NCI-H2171 treated with DMSO at 0.1 percent for 48 hours (cell line): ENCODE measurements around the gene SPIN1.
"Not testable (repeated sequence)": the region's sequence is repeated elsewhere in the genome, so short reads cannot be mapped to it uniquely, and the experiment has no call there.

Experiments used
- DNase-seq: peaks from one replicate; lab custom pipeline; 2025; lab: John Stamatoyannopoulos, UW

SPIN1 gene

GRCh38 chr9:88388203-88388885, at the start of gene SPIN1:
TSS of gene SPIN1 (plus strand) at chr9:88388444. CDS start at chr9:88426540, 38,096 bp downstream.
- peak; percentile 76 for DNase-seq

DNA sequence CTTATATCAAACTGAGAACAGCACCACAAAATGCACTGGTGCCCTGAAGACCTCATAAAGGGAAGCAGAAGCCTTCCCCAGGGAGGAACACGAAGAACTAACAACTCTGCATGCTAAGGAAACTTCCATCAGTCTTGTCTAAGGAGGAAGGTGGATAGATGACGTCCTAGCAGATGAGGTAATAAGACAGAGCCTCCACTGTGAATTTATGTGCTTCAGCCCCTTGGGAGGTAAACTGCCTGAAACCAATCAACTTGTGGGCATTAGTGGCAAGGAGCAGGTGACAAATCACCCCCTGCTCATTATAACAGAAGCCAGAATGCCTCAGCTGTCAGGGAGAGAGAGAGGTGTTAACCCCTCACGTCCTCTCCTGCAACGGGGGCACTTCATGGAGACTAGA, 48.9 kb upstream of the SPIN1 start:
- peak; percentile 23 for DNase-seq

GRCh38 chr9:88342246-88342645, 46.0 kb upstream of the SPIN1 start:
- no peak for DNase-seq

- DNase-seq, result no peak
Observed at GRCh38 chr9:88344013-88344412, 44.2 kb upstream of the SPIN1 start.

DNA sequence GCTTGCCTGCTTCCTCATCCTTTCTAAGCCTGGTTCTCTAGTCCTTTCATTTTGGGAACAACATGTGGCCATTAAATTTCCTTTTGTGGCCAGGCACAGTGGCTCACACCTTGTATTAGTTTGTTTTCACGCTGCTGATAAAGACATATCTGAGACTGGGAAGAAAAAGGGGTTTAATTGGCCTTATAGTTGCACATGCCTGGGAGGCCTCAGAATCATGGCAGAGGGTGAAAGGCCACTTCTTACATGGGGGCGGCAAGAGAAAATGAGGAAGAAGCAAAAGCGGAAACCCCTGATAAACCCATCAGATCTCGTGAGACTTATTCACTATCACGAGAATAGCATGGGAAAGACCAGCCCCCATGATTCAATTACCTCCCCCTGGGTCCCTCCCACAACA, 37.9 kb upstream of the SPIN1 start:
- not testable (repeated sequence) for DNase-seq

GRCh38 chr9:88355166-88355565, 33.1 kb upstream of the SPIN1 start:
- no peak for DNase-seq

DNA sequence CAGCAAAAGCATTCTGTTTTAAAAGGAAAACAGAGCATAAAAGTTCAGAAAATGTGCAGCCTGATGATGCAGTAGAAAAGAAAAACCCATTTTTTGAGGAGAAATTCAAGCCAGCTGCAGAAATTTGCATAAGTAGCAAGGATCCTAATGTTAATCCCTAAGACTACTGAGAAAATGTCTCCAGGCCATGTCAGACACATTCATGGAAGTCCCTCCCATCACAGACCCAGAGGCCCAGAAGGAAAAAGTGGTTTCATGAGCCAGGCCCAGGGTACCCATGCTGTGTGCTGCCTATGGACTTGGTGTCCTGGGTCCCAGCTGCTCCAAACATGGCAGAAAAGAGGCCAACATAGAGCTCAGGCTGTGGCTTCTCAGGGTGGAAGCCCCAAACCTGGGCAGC, 31.0 kb upstream of the SPIN1 start:
- DNase-seq, result not testable (repeated sequence)

- no peak for DNase-seq
Observed at GRCh38 chr9:88358723-88359122, 29.5 kb upstream of the SPIN1 start.

DNA sequence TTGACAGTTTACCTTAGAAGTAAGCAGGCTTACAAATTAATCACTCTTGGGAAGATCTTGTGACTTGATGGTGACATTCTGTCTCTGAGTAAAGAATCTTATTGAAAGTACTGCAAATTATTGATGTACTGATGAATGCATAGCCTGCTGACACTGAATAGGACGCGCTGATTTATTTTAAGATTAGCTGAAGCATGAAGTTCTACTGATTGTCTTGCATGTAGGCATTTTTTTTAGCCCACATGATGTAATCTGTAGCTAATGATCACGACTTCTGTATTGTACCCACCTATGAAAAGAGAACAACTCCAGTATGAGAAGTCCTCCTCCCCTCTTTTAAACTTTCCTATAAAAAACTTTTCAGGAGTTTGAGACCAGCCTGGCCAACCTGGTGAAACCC, 28.3 kb upstream of the SPIN1 start:
- no peak for DNase-seq

DNA sequence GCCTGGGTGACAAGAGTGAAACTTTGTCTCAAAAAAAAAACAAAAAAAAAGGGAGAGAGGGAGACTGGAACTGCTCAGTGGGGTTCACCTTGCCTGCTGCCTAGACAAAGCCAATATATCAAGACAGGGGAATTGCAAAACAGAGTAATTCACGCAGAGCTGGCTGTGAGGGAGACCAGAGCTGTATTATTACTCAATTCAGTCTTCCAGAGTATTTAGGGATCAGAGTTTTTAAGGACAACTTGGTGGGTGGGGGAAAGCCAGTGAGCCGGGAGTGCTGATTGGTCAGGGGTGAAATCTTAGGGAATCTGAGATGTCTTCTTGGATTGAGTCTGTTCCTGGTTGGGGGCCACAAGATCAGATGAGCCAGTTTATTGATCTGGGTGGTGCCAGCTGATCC, 25.6 kb upstream of the SPIN1 start:
- no peak for DNase-seq

GRCh38 chr9:88363661-88364060, 24.6 kb upstream of the SPIN1 start:
- no peak for DNase-seq

GRCh38 chr9:88364706-88365105, 23.5 kb upstream of the SPIN1 start:
- DNase-seq, result no peak

- DNase-seq, result no peak
Observed at GRCh38 chr9:88370346-88370745, 17.9 kb upstream of the SPIN1 start.

DNA sequence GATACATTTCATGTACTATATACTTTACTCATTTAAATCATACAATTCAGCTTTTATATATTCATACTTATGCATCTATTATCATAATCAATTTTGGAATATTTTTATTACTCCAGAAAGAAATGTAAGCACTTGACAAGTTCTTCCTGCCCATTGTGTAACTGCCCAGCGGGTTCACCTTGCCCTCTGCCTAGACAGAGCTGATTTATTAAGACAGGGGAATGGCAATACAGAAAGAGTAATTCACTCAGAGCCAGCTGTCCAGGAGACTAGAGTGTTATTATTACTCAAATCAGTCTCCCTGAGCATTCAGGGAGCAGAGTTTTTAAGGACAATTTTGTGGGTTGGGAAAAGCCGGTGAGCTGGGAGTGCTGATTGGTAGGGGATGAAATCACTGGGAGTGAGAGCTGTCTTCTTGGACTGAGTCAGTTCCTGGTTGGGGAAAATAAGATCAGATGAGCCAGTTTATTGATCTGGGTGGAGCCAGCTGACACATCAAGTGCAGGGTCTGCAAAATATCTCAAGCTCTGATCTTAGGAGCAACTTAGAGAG, 16.1 kb upstream of the SPIN1 start:
- DNase-seq, result no peak

- no peak for DNase-seq
Observed at GRCh38 chr9:88373045-88373444, 15.2 kb upstream of the SPIN1 start.

DNA sequence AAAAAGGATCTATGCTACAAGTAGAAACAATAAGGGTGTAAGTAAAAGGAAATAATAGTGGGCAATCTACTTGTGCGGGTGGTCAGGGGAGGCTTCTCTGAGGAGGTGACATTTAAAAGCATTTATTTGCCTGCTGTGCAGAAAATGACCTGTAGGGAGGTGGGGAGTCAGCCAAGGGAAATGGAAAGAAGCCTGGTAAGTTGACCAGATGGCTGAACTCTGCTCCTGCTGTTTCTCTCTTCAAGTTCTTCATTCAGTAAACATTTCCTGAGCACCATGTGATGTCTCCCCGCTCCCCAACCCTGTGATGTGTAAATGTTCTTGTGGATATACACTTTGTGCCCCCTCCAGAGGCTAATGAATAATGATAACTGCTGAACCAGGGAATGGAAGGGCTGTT, 9.9 kb upstream of the SPIN1 start:
- peak; percentile 26 for DNase-seq

GRCh38 chr9:88379352-88379751, 8.9 kb upstream of the SPIN1 start:
- DNase-seq, result no peak

DNA sequence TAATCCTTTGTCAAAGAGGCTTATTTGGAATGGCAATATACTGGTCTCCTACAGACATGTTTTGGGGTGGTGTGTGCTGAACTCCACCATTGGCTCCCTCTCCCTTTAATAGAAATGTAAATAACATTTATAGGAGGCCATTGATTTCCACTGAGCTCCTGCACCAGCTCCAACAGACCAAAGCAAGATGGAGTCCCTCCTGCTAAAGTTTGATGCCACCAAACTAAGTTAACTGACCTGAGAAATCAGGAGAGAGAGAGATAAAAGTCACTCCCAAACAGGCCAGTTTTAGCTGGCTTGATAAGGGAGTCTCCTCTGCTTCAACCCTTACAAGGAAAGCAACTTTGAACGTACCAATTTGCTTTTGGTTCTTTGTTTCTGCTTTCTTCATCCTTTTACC, 8.1 kb upstream of the SPIN1 start:
- DNase-seq, result no peak

- not testable (repeated sequence) for DNase-seq
Observed at GRCh38 chr9:88381322-88381721, 6.9 kb upstream of the SPIN1 start.

DNA sequence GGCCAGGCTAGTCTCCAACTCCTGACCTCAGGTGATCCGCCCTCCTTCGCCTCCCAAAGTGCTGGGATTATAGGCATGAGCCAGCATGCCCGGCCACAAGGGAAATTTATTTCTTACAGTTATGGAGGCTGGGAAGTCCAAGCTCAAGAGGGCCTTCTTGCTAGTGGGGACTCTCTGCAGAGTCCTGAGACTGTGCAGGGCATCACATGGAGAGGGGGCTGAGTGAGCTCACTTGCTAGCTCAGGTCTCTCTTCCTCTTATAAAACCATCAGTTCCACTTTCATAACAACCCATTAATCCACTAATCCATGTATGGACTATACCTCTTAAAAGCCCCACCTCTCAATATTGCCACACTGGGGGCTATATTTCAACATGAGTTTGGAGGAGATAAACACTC, 5.1 kb upstream of the SPIN1 start:
- DNase-seq, result no peak

DNA sequence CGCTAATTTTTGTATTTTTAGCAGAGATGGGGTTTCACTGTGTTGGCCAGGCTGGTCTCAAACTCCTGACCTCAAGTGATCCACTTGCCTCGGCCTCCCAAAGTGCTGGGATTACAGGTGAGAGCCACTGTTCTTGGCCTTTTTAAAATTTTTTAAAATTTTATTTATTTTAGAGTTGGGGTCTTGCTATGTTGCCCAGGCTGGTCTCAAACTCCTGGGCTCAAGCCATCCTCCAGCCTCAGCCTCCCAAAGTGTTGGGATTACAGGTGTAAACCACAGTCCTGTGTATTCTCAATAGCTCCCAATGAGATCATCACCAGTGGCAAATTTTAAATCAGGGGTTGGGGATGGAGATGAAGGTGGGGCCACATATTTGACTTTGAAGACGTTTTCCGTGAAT, 2.1 kb upstream of the SPIN1 start:
- DNase-seq, result not testable (repeated sequence)

DNA sequence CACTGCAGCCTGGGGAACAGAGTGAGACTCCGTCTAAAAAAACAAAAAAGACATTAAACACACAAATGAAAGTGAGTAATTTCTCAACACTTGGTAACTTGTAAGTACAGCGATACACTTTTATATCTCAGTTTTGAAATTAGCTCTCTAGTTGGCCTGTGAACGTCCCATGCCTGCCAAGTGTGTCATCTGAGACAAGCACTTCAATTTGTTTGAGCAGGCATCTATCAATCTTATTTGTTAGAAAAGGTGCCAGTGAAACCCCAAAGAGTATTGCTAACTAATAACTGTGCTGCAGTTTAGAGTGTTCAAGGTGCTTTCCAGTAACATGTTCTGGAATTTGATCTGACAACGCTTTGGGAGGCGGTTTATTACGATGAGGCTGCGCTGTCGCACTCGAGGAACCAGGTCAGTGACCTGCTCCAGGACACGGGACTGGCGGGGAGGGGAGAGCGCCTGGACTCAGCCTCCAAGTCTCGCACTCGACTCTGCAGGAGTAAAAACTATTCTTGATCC, 1.1 kb upstream of the SPIN1 start:
- peak; percentile 36 for DNase-seq

DNA sequence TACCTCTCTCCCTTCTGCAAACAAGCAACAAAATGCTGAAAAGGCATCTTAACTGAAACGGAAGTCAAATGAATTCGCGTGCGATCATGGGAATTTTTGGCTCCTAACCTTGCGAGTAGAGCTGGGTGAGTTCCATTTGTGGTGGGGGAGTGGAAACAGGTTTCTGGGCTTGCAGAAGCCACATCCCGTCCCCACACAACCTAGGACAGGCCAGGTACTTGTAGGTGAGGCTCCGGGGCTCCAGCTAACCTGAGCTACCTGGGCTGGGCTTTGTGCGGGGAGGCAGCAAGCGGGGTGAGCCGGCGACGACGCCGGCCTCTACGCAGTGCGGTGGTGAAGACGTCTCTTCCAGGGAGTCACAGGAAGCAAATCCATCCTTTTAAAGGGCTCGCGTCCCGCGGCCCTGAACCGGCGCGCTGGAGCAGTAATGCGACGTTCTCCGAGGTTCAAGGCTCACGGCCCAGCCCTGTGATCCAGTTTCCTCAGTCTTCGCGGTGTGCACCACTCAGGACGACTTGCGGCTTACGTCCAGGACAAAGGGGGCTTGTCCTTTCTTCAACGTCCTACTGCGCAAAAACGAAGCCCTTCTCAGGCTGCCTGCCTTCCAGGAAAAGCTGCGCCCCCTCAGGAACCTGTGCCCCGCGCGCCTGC, 567 bp upstream of the SPIN1 start:
- DNase-seq, result peak; percentile 50
